ENCODE data around the gene SGF29.

GRCh38 chr16:28589069-28589468 is 35.3 kb downstream of the SGF29 start:
- TF ChIP-seq CTCF (conservative IDR thresholded peaks at IDR 0.05) (no peak), EZH2 (IDR thresholded peaks at IDR 0.05; ENCODE audit: low read depth) (no peak)

Data from PC-9 (cell line).